Hepatocyte (in vitro differentiated cells): Measurements from ENCODE around the gene PLEKHG3. TPM values are rescaled to one million over a fixed set of nuclear protein-coding genes. Genes with fewer than 3 reads are reported as not detected.
A peak's percentile ranks its signal among the peaks of the same experiment; 100 is the strongest.

Source experiments
- DNase-seq: peaks from one replicate; pipeline ENCODE4 v3.0.0-alpha.2; 2016; ENCODE audit warnings: low spot score
- H2AFZ ChIP-seq: fragments of 200-600 bp; sonication (generic); 2 replicates; pipeline ENCODE4 v1.6.0; 2016; ENCODE audit warnings: antibody characterized with exemption, mild to moderate bottlenecking
- H3K27ac ChIP-seq: fragments of 200-600 bp; sonication (generic); 2 replicates; pipeline ENCODE4 v1.5.1; 2016; ENCODE audit warnings: mild to moderate bottlenecking
- H3K27me3 ChIP-seq: fragments of 200-600 bp; sonication (generic); 2 replicates; pipeline ENCODE4 v1.6.1; 2016
- H3K36me3 ChIP-seq: fragments of 200-600 bp; sonication (generic); replicated peaks from 2 replicates; pipeline ENCODE4 v1.5.1; 2016; ENCODE audit warnings: low read depth; ENCODE audit not compliant: insufficient read depth
- H3K4me1 ChIP-seq: fragments of 200-600 bp; sonication (generic); 2 replicates; pipeline ENCODE4 v1.5.1; 2016; ENCODE audit warnings: mild to moderate bottlenecking, moderate library complexity; ENCODE audit not compliant: insufficient read depth
- H3K4me2 ChIP-seq: fragments of 200-600 bp; sonication (generic); 2 replicates; pipeline ENCODE4 v1.6.0; 2016
- H3K4me3 ChIP-seq: fragments of 200-600 bp; sonication (generic); 2 replicates; pipeline ENCODE4 v1.5.1; 2016; ENCODE audit warnings: mild to moderate bottlenecking
- H3K79me2 ChIP-seq: fragments of 200-600 bp; sonication (generic); 2 replicates; pipeline ENCODE4 v1.6.0; 2017; ENCODE audit warnings: mild to moderate bottlenecking
- H3K9me2 ChIP-seq: fragments of 200-600 bp; sonication (generic); replicated peaks from 2 replicates; pipeline ENCODE4 v1.6.0; 2017; ENCODE audit warnings: mild to moderate bottlenecking; ENCODE audit not compliant: insufficient read depth
- H3K9me3 ChIP-seq: fragments of 200-600 bp; sonication (generic); 2 replicates; pipeline ENCODE4 v1.5.1; 2016; ENCODE audit warnings: low read depth, mild to moderate bottlenecking
- H4K20me1 ChIP-seq: fragments of 200-600 bp; sonication (generic); 2 replicates; pipeline ENCODE4 v1.6.0; 2016; ENCODE audit warnings: mild to moderate bottlenecking; ENCODE audit not compliant: insufficient read depth, poor library complexity, severe bottlenecking
- EZH2 ChIP-seq: fragments of 200-600 bp; sonication (generic); IDR thresholded peaks from 2 replicates; pipeline ENCODE4 v1.6.1; 2016; ENCODE audit warnings: antibody characterized with exemption, mild to moderate bottlenecking, borderline replicate concordance
- EZH2phosphoT487 ChIP-seq: fragments of 200-600 bp; sonication (generic); IDR thresholded peaks from one replicate; pipeline ENCODE4 v1.6.1; 2018; ENCODE audit warnings: antibody characterized with exemption, mild to moderate bottlenecking, low read depth, moderate library complexity; ENCODE audit not compliant: unreplicated experiment, severe bottlenecking
- WGBS: methylation state at CpG from one replicate; pipeline ENCODE4 v1.1.6; 2016; ENCODE audit warnings: low lambda C conversion rate; ENCODE audit errors: missing lambda C conversion rate; 5-methylcytosine and 5-hydroxymethylcytosine counted together
- polyA plus RNA-seq: library from polyadenylated mRNA; unstranded; fragments of >200 nt; fragmentation: Nextera tagmentation; extraction: Ambion mirVana; gene quantifications from 2 replicates; pipeline ENCODE4 v1.2.1, GENCODE V29; 2016
- total RNA-seq: library from RNA; depleted of rRNA; stranded (reverse); fragments of >200 nt; gene quantifications from 2 replicates; pipeline ENCODE4 v1.2.3, GENCODE V29; 2014
- TF ChIP-seq, protein P1 (sequence below): fragments of 200-600 bp; sonication (generic); IDR thresholded peaks from 2 replicates; pipeline ENCODE4 v1.5.1; 2016; ENCODE audit warnings: antibody characterized with exemption, mild to moderate bottlenecking; ENCODE audit not compliant: poor library complexity

Gene PLEKHG3
- total and polyA plus RNA-seq, 2 experiments from 2014 or later = 42.7 to 54.2 TPM

DNA sequence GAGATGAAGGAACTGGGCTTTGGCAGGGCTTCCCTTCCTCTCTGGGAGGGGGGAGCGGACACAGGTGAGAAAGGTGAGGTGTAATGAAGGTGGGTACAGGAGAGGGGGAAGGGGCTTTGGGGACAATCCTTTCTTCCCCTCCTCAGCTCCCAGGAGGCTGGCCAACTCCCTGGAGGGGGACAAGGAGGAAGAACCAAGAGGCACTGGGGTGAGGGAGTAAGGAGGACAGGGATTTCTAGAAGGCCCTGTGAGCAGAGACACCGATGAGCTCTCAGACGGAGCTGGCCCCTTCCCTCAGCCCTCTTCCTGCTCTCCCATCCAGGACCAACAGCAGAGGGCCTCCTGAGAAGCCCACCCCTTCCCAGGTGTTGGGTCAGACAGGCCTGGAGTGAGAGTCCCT is 53.4 kb downstream of the PLEKHG3 start:
- 83% methylated on average over 3 of the region's 3 CpGs for WGBS
- no peak for TF ChIP-seq EZH2
- TF ChIP-seq EZH2phosphoT487 = no peak
- TF ChIP-seq, protein P1, sequence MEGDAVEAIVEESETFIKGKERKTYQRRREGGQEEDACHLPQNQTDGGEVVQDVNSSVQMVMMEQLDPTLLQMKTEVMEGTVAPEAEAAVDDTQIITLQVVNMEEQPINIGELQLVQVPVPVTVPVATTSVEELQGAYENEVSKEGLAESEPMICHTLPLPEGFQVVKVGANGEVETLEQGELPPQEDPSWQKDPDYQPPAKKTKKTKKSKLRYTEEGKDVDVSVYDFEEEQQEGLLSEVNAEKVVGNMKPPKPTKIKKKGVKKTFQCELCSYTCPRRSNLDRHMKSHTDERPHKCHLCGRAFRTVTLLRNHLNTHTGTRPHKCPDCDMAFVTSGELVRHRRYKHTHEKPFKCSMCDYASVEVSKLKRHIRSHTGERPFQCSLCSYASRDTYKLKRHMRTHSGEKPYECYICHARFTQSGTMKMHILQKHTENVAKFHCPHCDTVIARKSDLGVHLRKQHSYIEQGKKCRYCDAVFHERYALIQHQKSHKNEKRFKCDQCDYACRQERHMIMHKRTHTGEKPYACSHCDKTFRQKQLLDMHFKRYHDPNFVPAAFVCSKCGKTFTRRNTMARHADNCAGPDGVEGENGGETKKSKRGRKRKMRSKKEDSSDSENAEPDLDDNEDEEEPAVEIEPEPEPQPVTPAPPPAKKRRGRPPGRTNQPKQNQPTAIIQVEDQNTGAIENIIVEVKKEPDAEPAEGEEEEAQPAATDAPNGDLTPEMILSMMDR = no peak
- H3K27me3 ChIP-seq = no peaks in the 10 kb centered on the region
- peaks cover 63% of the 10 kb centered on the region for H3K4me1 ChIP-seq
- no peaks in the 10 kb centered on the region for H3K9me2 ChIP-seq
- peak overlapping the region; percentile 45 for H3K4me2 ChIP-seq
- H3K79me2 ChIP-seq = no peaks in the 10 kb centered on the region
- H4K20me1 ChIP-seq = no peaks in the 10 kb centered on the region
- no peak overlapping the region for H2AFZ ChIP-seq
- no peak overlapping the region for H3K4me3 ChIP-seq
- no peaks in the 10 kb centered on the region for H3K9me3 ChIP-seq
- no peaks in the 10 kb centered on the region for H3K36me3 ChIP-seq
- H3K27ac ChIP-seq = peak overlapping the region; percentile 95
- DNase-seq = no peak

DNA sequence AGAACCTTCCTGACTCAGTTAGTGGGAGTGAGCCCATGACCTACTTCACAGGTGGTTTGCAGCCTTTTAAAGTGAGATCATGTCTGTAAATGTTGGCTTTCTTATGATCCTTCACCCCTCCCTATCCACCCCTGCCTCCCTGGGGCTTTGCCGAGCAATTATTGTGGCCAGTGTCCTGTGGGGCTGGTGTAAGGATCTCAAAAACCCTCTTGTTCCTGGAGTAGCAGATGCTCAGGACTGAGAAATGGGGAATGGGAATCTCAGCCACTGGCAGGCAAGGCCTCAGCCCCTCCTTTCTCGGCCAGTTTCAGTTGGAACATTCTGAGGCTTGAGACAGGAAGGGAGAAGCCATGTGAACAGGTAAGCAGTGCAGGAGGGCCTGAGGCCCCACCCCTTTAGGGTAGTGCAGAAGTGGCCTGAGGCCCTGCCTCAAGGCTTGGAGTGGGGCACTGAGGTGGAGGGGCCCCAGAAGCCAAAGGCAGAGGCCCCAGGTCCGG is 53.8 kb downstream of the PLEKHG3 start:
- Histone ChIP-seq H3K36me3 (no peaks in the 10 kb centered on the region), H3K9me2 (no peaks in the 10 kb centered on the region), H3K4me2 (peak overlapping the region; percentile 45), H4K20me1 (no peaks in the 10 kb centered on the region), H2AFZ (no peak overlapping the region), H3K27me3 (no peaks in the 10 kb centered on the region), H3K4me1 (peaks cover 68% of the 10 kb centered on the region), H3K27ac (peak overlapping the region; percentile 95), H3K9me3 (no peaks in the 10 kb centered on the region), H3K4me3 (no peak overlapping the region), H3K79me2 (no peaks in the 10 kb centered on the region)
- DNase-seq = peak; percentile 81
- WGBS = 34% methylated on average over 3 of the region's 3 CpGs
- no peak for TF ChIP-seq EZH2
- TF ChIP-seq, protein P1 = no peak
- TF ChIP-seq EZH2phosphoT487 = no peak

DNA sequence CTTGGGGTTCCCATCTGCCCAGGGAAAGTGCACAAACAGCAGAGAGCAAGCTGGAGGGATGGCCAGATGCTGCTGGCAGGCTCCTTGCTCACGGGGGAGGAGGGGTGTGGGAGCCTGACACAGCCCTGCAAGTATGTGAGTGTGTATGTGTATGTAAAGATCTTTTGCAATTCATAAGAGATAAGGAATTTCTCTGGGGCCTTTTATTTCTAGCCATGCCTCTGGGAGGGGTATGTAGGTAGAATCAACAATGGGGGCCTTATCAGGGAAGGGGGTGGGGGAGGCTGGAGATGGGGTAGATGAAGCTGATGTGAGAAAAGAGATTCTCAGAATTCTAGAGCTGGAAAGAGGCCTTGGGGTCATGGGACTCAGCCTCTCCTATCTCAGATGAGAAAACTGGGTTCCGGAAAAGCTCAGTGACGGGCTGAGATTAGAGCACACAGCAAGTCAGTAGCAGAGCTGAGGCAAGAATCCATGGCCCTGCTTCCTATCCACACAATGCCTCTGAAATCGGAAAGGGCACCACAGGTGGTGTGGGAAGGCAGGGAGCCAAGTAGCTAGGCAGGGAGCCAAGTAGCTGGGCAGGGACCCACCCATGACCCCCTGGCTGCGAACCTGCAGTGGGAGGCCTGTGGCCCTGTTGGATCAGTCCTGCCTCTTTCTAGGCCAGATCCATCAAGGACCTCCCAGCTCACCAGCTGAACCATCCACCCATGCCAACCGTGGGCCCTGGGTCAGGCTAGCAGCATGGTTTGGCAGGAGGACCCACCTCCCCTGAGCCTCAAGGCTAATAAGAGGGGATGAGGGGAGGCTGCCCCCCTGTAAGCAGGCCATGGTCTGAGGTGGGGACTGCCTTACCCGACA is 54.7 kb downstream of the PLEKHG3 start:
- peak; percentile 89 for DNase-seq
- H3K27ac ChIP-seq = peak overlapping the region; percentile 95
- peaks cover 77% of the 10 kb centered on the region for H3K4me1 ChIP-seq

More for the DNA sequence above, 54.7 kb downstream of the PLEKHG3 start:
- Histone ChIP-seq H3K36me3 (no peaks in the 10 kb centered on the region), H3K79me2 (no peaks in the 10 kb centered on the region), H3K27me3 (no peaks in the 10 kb centered on the region), H4K20me1 (no peaks in the 10 kb centered on the region), H3K4me3 (no peak overlapping the region), H2AFZ (no peak overlapping the region), H3K4me2 (peak overlapping the region; percentile 45), H3K9me2 (no peaks in the 10 kb centered on the region), H3K9me3 (no peaks in the 10 kb centered on the region)
- TF ChIP-seq EZH2phosphoT487 (no peak), EZH2 (no peak)
- TF ChIP-seq, protein P1 = no peak
- WGBS = 39% methylated on average over 7 of the region's 7 CpGs
